COLO829 (cell line): Measurements from ENCODE around the gene GPR176.
"Not testable (repeated sequence)": the region's sequence is repeated elsewhere in the genome, so short reads cannot be mapped to it uniquely, and the experiment has no call there.

Experiments
- DNase-seq: peaks from one replicate; pipeline ENCODE4 v3.0.0; 2012; ENCODE audit warnings: low spot score

Gene GPR176

GRCh38 chr15:39936187-39936586 lies 16.1 kb upstream of the GPR176 start:
- DNase-seq: no peak

GRCh38 chr15:39935241-39935640 lies 15.2 kb upstream of the GPR176 start:
- DNase-seq: no peak

- no peak for DNase-seq
These were observed 14.5 kb upstream of the GPR176 start for GRCh38 chr15:39934397-39935071.

- DNase-seq: no peak
These were observed 11.5 kb upstream of the GPR176 start for GRCh38 chr15:39931615-39932014.

- DNase-seq: no peak
These were observed 6.5 kb upstream of the GPR176 start for GRCh38 chr15:39926526-39926925.

- DNase-seq: no peak
These were observed 5.2 kb upstream of the GPR176 start for GRCh38 chr15:39925112-39925842.

GRCh38 chr15:39924437-39924836 lies 4.4 kb upstream of the GPR176 start:
- no peak for DNase-seq

- DNase-seq: no peak
These were observed 2.5 kb upstream of the GPR176 start for GRCh38 chr15:39922462-39923092.

- no peak for DNase-seq
These were observed 1.2 kb upstream of the GPR176 start for GRCh38 chr15:39921274-39921638.

- peak; percentile 30 for DNase-seq
These were observed 626 bp upstream of the GPR176 start for GRCh38 chr15:39920510-39921273.

GRCh38 chr15:39919411-39919747 lies 687 bp downstream of the GPR176 start:
- no peak for DNase-seq

GRCh38 chr15:39918688-39919385 lies 1.2 kb downstream of the GPR176 start:
- peak; percentile 10 for DNase-seq

GRCh38 chr15:39914977-39915376 lies 5.1 kb downstream of the GPR176 start:
- DNase-seq: no peak

GRCh38 chr15:39909007-39909406 lies 11.1 kb downstream of the GPR176 start:
- no peak for DNase-seq

- no peak for DNase-seq
These were observed 11.9 kb downstream of the GPR176 start for GRCh38 chr15:39908186-39908585.

GRCh38 chr15:39907216-39907615 lies 12.8 kb downstream of the GPR176 start:
- DNase-seq: no peak

GRCh38 chr15:39904115-39904514 lies 16.0 kb downstream of the GPR176 start:
- no peak for DNase-seq

- no peak for DNase-seq
These were observed 21.7 kb downstream of the GPR176 start for GRCh38 chr15:39898317-39898716.

- no peak for DNase-seq
These were observed 23.2 kb downstream of the GPR176 start for GRCh38 chr15:39896846-39897245.

- DNase-seq: no peak
These were observed 24.0 kb downstream of the GPR176 start for GRCh38 chr15:39896101-39896500.

GRCh38 chr15:39893051-39893450 lies 27.0 kb downstream of the GPR176 start:
- not testable (repeated sequence) for DNase-seq

- DNase-seq: no peak
These were observed 27.6 kb downstream of the GPR176 start for GRCh38 chr15:39892418-39892817.
